Activated CD8-positive, alpha-beta memory T cell treated with anti-CD3 and anti-CD28 coated beads for 48 hours (primary cell): ENCODE results near the gene FBXL3.
"Not testable (repeated sequence)": the region's sequence is repeated elsewhere in the genome, so short reads cannot be mapped to it uniquely, and the experiment has no call there.

Experiments used
- DNase-seq, 3 experiments: peaks; one replicate each; pipeline ENCODE4 v3.0.0-alpha.2; 2020; ENCODE audit warnings: low read depth in 2 of 3, low spot score in 2 of 3

The FBXL3 gene

GRCh38 chr13:76991432-76991795 lies 35.5 kb downstream of the FBXL3 start:
- peak in 2 of 3 experiments; percentile 51 to 65 for DNase-seq

- no peak for DNase-seq
Measured at GRCh38 chr13:76983676-76984075, 43.3 kb downstream of the FBXL3 start.

- no peak for DNase-seq
Measured at GRCh38 chr13:76982061-76982460, 44.9 kb downstream of the FBXL3 start.

GRCh38 chr13:76980075-76980718 lies 46.8 kb downstream of the FBXL3 start:
- DNase-seq: peak; percentile 60 to 95 (median 95)

GRCh38 chr13:76976929-76977328 lies 50.0 kb downstream of the FBXL3 start:
- DNase-seq: no peak

- DNase-seq: no peak
Measured at GRCh38 chr13:76976490-76976889, 50.5 kb downstream of the FBXL3 start.

- DNase-seq: no peak
Measured at GRCh38 chr13:76975863-76976262, 51.1 kb downstream of the FBXL3 start.

GRCh38 chr13:76974618-76974975 lies 52.4 kb downstream of the FBXL3 start:
- DNase-seq: no peak

GRCh38 chr13:76973920-76974617 lies 52.9 kb downstream of the FBXL3 start:
- no peak for DNase-seq

GRCh38 chr13:76971851-76972829 lies 54.8 kb downstream of the FBXL3 start:
- DNase-seq: no peak

- DNase-seq: no peak
Measured at GRCh38 chr13:76971215-76971614, 55.7 kb downstream of the FBXL3 start.

GRCh38 chr13:76969488-76970365 lies 57.2 kb downstream of the FBXL3 start:
- DNase-seq: no peak

- DNase-seq: no peak
Measured at GRCh38 chr13:76968041-76968440, 58.9 kb downstream of the FBXL3 start.

- DNase-seq: no peak
Measured at GRCh38 chr13:76967031-76967430, 59.9 kb downstream of the FBXL3 start.

GRCh38 chr13:76965759-76966421 lies 61.1 kb downstream of the FBXL3 start:
- DNase-seq: no peak

- not testable (repeated sequence) for DNase-seq
Measured at GRCh38 chr13:76959734-76960133, 67.2 kb downstream of the FBXL3 start.

- DNase-seq: no peak
Measured at GRCh38 chr13:76958841-76959432, 68.0 kb downstream of the FBXL3 start.

- no peak for DNase-seq
Measured at GRCh38 chr13:76955661-76956060, 71.3 kb downstream of the FBXL3 start.
